Loucy (cell line): ENCODE results near the gene JPH2.

Source experiments
- CTCF ChIP-seq: fragments of 200-600 bp; sonication (generic); conservative IDR thresholded peaks from 2 replicates; pipeline ENCODE4 v1.5.1; 2014; ENCODE audit warnings: mild to moderate bottlenecking, antibody characterized with exemption, low read length
- EZH2phosphoT487 ChIP-seq: fragments of 200-600 bp; IDR thresholded peaks from 2 replicates; pipeline ENCODE4 v1.6.1; 2018; ENCODE audit warnings: antibody characterized with exemption, mild to moderate bottlenecking, moderate library complexity, borderline replicate concordance

GRCh38 chr20:44123251-44123650, 63.7 kb downstream of the JPH2 start:
- TF ChIP-seq CTCF (no peak), EZH2phosphoT487 (no peak)
